Measurements from ENCODE around the gene PLEKHM1. TPM values are rescaled to one million over a fixed set of nuclear protein-coding genes. Genes with fewer than 3 reads are reported as not detected.

PLEKHM1 gene
- 10.5 and 12.7 TPM in 2 replicates for total RNA-seq (2014; rRNA removed; shearing (Covaris generic))

DNA sequence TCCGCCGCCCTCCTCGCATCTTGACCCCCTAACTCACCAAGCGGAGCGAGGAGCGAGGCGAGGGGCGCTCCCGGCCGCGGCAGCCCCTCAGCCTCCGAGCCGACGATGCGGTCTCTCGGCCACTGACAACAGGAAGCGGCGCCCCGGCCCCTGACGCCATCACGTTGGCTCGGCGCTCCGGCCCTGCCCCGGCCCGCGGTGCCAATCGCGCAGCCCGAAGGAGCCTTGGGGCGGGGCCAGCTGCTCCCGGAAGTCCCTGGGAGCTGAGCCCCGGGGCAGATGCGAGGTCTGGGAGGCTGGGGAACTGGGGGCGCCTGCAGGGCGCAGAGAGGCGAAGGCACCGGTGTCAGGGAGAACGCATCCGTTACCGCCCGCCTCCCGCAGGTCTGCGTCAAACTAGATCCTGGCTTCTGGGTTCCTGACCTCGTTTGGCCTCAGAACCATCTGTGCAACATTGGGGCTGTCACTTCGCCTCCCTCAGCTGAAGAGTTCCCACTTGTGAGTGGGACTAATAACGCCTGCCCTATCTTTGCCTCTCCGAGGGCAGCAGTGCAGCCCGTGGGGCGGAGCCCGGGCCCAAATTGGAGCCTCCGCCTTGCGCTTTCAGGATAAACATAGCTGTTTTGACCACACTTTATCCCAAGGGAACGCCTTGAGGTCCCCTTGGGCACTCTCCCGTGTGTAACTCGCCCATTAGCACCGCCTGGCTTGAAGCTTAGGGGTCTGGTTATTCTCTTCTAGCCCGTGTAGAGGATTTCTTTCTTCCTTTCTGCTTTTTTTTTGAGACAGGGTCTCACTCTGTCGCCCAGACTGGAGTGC lies at the start of gene PLEKHM1:
Gene PLEKHM1, minus strand, starts transcription at position 107 of the 819 bp plus-strand sequence. CDS start 8,237 bp downstream, outside the sequence.

DNA sequence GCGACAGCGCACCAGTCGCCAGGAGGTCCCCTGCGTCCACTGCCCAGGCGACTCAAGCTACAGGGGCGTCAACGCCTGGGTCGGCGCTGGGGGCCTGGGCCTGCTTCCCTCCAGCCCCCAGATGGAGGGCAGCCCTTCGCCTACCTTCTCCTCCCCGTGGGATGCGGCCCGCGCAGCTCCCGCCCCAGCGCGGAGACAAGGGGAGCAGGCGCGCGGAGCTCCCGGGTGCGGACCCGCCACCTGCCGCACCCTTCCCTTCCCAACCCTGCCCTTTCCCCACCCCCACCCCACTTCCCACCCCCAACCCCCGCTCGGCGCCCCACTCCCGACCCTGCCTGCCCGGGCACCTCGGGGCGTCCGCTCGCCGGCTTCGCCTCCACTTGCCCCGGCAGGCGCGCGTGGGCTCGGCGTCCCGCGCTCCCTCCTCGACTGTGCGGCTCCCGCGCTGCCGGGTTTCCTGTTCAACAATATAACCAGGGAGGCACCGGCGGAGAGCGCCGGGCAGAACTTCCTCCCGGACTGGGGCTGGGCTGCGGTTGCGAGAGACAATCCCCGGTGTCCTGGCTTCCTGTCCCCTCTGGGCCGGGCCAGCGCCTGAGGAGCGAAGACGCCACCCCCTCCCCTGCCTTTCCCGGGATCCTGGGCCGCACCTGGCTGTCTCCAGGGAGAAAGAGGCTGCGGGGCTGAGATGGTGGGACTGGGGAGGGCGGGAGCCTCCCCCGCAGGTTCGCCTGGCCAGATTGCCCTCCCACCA lies 57.9 kb downstream of the PLEKHM1 start, which contains the start of gene ARHGAP27:
Gene ARHGAP27, minus strand, starts transcription at position 466 of the 754 bp plus-strand sequence. CDS start 2,591 bp downstream, outside the sequence.

Small RNAs within 50 kb of the gene (small RNA-seq; reads per million reads assigned to genes)
- gene RF00017, result not detected

Other genes with a start within 250 kb of the PLEKHM1 start
- 0.13 TPM in 1 of 2 replicates, not detected in the other for gene SPATA32, start 228.6 kb downstream of the PLEKHM1 start, total RNA-seq (2014; rRNA removed; shearing (Covaris generic))
- gene MAP3K14, start 173.7 kb downstream of the PLEKHM1 start, total RNA-seq (2014; rRNA removed; shearing (Covaris generic)), result 10.8 and 12.7 TPM in 2 replicates
- 8.9 and 13.4 TPM in 2 replicates for gene ARHGAP27, start 57.9 kb downstream of the PLEKHM1 start, total RNA-seq (2014; rRNA removed; shearing (Covaris generic))